ENCODE results near the gene CAMSAP2. TPM values are rescaled to one million over a fixed set of nuclear protein-coding genes. Genes with fewer than 3 reads are reported as not detected.

Gene CAMSAP2
- total RNA-seq, 1 donor from 2014 or later = 49.4 TPM

Other genes with a start within 250 kb of the CAMSAP2 start
- 1.2 and 2.1 TPM in 2 replicates for gene KIF14, start 118.1 kb upstream of the CAMSAP2 start, total RNA-seq
- 12.6 and 13.2 TPM in 2 replicates for gene DDX59, start 69.0 kb upstream of the CAMSAP2 start, total RNA-seq
- not detected in 2 replicates for gene GPR25, start 134.1 kb downstream of the CAMSAP2 start, total RNA-seq
- gene INAVA, start 156.0 kb downstream of the CAMSAP2 start, total RNA-seq = 9.5 and 10.3 TPM in 2 replicates